ENCODE results near the gene TYW1B.
"Not testable (repeated sequence)": the region's sequence is repeated elsewhere in the genome, so short reads cannot be mapped to it uniquely, and the experiment has no call there.

The TYW1B gene

GRCh38 chr7:72690177-72690576, 137.8 kb downstream of the TYW1B start:
- DNase-seq: not testable (repeated sequence)

- not testable (repeated sequence) for DNase-seq
These were observed 138.7 kb downstream of the TYW1B start for GRCh38 chr7:72689344-72689743.

GRCh38 chr7:72681211-72681610, 146.8 kb downstream of the TYW1B start:
- not testable (repeated sequence) for DNase-seq

GRCh38 chr7:72676880-72677279, 151.1 kb downstream of the TYW1B start:
- not testable (repeated sequence) for DNase-seq

GRCh38 chr7:72676086-72676690, 151.8 kb downstream of the TYW1B start:
- DNase-seq: not testable (repeated sequence)

GRCh38 chr7:72675686-72676085, 152.3 kb downstream of the TYW1B start:
- DNase-seq: not testable (repeated sequence)

- DNase-seq: no peak
These were observed 153.6 kb downstream of the TYW1B start for GRCh38 chr7:72674394-72674793.

GRCh38 chr7:72670850-72671249, 157.2 kb downstream of the TYW1B start:
- not testable (repeated sequence) for DNase-seq

GRCh38 chr7:72668435-72668834, 159.6 kb downstream of the TYW1B start:
- not testable (repeated sequence) for DNase-seq

- not testable (repeated sequence) for DNase-seq
These were observed 161.0 kb downstream of the TYW1B start for GRCh38 chr7:72667049-72667448.

GRCh38 chr7:72648574-72648973, 179.4 kb downstream of the TYW1B start:
- DNase-seq: not testable (repeated sequence)

- DNase-seq: not testable (repeated sequence)
These were observed 184.3 kb downstream of the TYW1B start for GRCh38 chr7:72643708-72644107.

GRCh38 chr7:72641485-72642248, 186.3 kb downstream of the TYW1B start:
- DNase-seq: not testable (repeated sequence)

- DNase-seq: not testable (repeated sequence)
These were observed 187.3 kb downstream of the TYW1B start for GRCh38 chr7:72640740-72641139.

- not testable (repeated sequence) for DNase-seq
These were observed 192.6 kb downstream of the TYW1B start for GRCh38 chr7:72635273-72635908.

GRCh38 chr7:72632765-72633292, 195.2 kb downstream of the TYW1B start:
- not testable (repeated sequence) for DNase-seq

GRCh38 chr7:72628375-72628774, 199.6 kb downstream of the TYW1B start:
- not testable (repeated sequence) for DNase-seq

- DNase-seq: not testable (repeated sequence)
These were observed 201.5 kb downstream of the TYW1B start for GRCh38 chr7:72626428-72627011.

GRCh38 chr7:72625721-72626423, 202.1 kb downstream of the TYW1B start:
- DNase-seq: not testable (repeated sequence)

- no peak for DNase-seq
These were observed 205.5 kb downstream of the TYW1B start for GRCh38 chr7:72622532-72622931.

GRCh38 chr7:72621761-72622187, 206.2 kb downstream of the TYW1B start:
- not testable (repeated sequence) for DNase-seq

GRCh38 chr7:72620923-72621322, 207.1 kb downstream of the TYW1B start:
- not testable (repeated sequence) for DNase-seq

Data from right hindlimb (tissue), 1 donor.